ENCODE data around the gene SLC6A5. TPM values are rescaled to one million over a fixed set of nuclear protein-coding genes. Genes with fewer than 3 reads are reported as not detected.
A peak's percentile ranks its signal among the peaks of the same experiment; 100 is the strongest.

SLC6A5 gene
- total RNA-seq, 1 experiment from 2014 or later: not detected

GRCh38 chr11:20647976-20648565 lies 48.7 kb downstream of the SLC6A5 start:
- Histone ChIP-seq H3K9me3 (ENCODE audit: control insufficient read depth, insufficient read depth, low read depth, low read length) (no peaks in the 10 kb centered on the region), H3K4me3 (ENCODE audit: low read depth in 2 of 2, low read length in 2 of 2) (no peak overlapping the region), H3K27ac (ENCODE audit: low read length) (no peak overlapping the region), H3K4me1 (ENCODE audit: control insufficient read depth, insufficient read depth, low read length) (no peaks in the 10 kb centered on the region; the same call in 1 of the 2 replicates), H3K36me3 (ENCODE audit: control insufficient read depth, insufficient read depth, low read length) (no peaks in the 10 kb centered on the region), H3K27me3 (ENCODE audit: control insufficient read depth, insufficient read depth, low read length) (peaks cover 4% of the 10 kb centered on the region)
- DNase-seq (ENCODE audit: low read depth, low spot score) (peak; percentile 51), ATAC-seq (peak; percentile 82)
- in situ Hi-C loops (cut with HindIII; ENCODE audit: low pct_unique_long_range_greater_than_20kb, low sequenced_read_pairs) (no loop called here), intact Hi-C loops (cut with micrococcal nuclease; ENCODE audit: unreplicated experiment) (loop anchor here (2.0 to 5.0 kb wide), 2 partner anchors 865 to 1504 kb away; no protein-coding TSS in a partner anchor)
- TF ChIP-seq CTCF (IDR thresholded peaks at IDR 0.05): peak; percentile 88
- TF ChIP-seq REST (IDR thresholded peaks at IDR 0.05; ENCODE audit: insufficient read depth in 1 of 2, low read depth in 2 of 2, low read length in 1 of 2): no peak
- POLR2A ChIA-PET: no interaction called here
- CTCF ChIA-PET: no interaction called here
- no TSS peak for BruUV-seq (replicated peaks)

- peaks cover 14% of the 10 kb centered on the region for H3K27me3 ChIP-seq (ENCODE audit: control insufficient read depth, insufficient read depth, low read length)
- no peak overlapping the region for H3K27ac ChIP-seq (ENCODE audit: low read length)
- intact Hi-C loops (cut with micrococcal nuclease; ENCODE audit: unreplicated experiment): no loop called here
- CTCF ChIA-PET: no interaction called here
- POLR2A ChIA-PET: no interaction called here
- DNase-seq (ENCODE audit: low read depth, low spot score): no peak
- no peak for TF ChIP-seq REST (IDR thresholded peaks at IDR 0.05; ENCODE audit: insufficient read depth in 1 of 2, low read depth in 2 of 2, low read length in 1 of 2)
- TF ChIP-seq POLR2AphosphoS5 (IDR thresholded peaks at IDR 0.05; ENCODE audit: low read depth, low read length): no peak
- TF ChIP-seq CTCF (IDR thresholded peaks at IDR 0.05): no peak
- TF ChIP-seq SIN3A (IDR thresholded peaks at IDR 0.05; ENCODE audit: borderline replicate concordance, insufficient read depth, low read depth, low read length): no peak
- TF ChIP-seq TCF7L2 (IDR thresholded peaks at IDR 0.05; ENCODE audit: low read depth, low read length): no peak
- no peaks in the 10 kb centered on the region; the same call in 1 of the 2 replicates for H3K4me1 ChIP-seq (ENCODE audit: control insufficient read depth, insufficient read depth, low read length)
- ATAC-seq: no peak
- H3K36me3 ChIP-seq (ENCODE audit: control insufficient read depth, insufficient read depth, low read length): no peaks in the 10 kb centered on the region
- H3K4me3 ChIP-seq (ENCODE audit: low read depth in 2 of 2, low read length in 2 of 2): no peak overlapping the region
- in situ Hi-C loops (cut with HindIII; ENCODE audit: low pct_unique_long_range_greater_than_20kb, low sequenced_read_pairs): no loop called here
- no TSS peak for BruUV-seq (replicated peaks)
- H3K9me3 ChIP-seq (ENCODE audit: control insufficient read depth, insufficient read depth, low read depth, low read length): no peaks in the 10 kb centered on the region
These were observed 52.9 kb downstream of the SLC6A5 start for GRCh38 chr11:20652150-20652806.

All from Panc1 (cell line).